ENCODE measurements around the gene ZBTB24. TPM values are rescaled to one million over a fixed set of nuclear protein-coding genes. Genes with fewer than 3 reads are reported as not detected.
"Not testable (repeated sequence)": the region's sequence is repeated elsewhere in the genome, so short reads cannot be mapped to it uniquely, and the experiment has no call there.

ZBTB24 gene
- total RNA-seq, 1 experiment from 2014 or later = 27.3 TPM

DNA sequence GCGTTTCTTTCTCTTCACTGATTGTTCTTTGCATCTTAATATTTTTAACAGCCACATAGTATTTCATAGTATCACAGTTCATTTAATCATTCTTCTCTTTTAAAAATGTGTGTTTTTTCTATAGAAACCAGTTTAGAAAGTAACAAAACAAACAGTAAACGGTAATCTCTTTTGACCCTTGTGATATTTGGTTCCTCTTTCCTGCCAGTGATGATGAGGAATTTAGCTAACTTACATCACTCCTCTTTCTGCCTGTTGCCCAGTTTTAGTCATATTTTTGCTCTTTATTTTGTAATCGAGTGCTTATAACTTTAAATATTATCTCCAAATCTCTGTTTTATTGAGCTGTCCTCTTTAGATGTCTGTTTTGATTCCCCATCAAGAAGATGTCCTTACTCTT is 38.1 kb upstream of the ZBTB24 start:
- H3K27me3 ChIP-seq (ENCODE audit: insufficient read depth, low read length) = no peaks in the 10 kb centered on the region
- no peak overlapping the region for H2BK12ac ChIP-seq (ENCODE audit: insufficient read length, low read depth, low read length)
- Mint-ChIP-seq H3K4me3 (no peak overlapping the region), H3K27me3 (ENCODE audit: low read depth) (no peaks in the 10 kb centered on the region), H3K9me3 (peaks cover 20 to 24% of the 10 kb centered on the region in 2 experiments), H3K27ac (no peak overlapping the region; a peak in 1 of 7 replicates), H3K36me3 (ENCODE audit: insufficient read depth in 1 of 3, low read depth in 3 of 3) (peaks cover 10 to 34% (median 11%) of the 10 kb centered on the region in 3 experiments), H3K4me1 (peaks cover 3 to 9% of the 10 kb centered on the region in 2 experiments; a peak in 1 of 4 replicates)
- no peak overlapping the region for H2AK5ac ChIP-seq (ENCODE audit: insufficient read length, low read length)
- H2BK5ac ChIP-seq (ENCODE audit: insufficient read length, low read length) = no peak overlapping the region
- H4K91ac ChIP-seq (ENCODE audit: insufficient read length, low read depth, low read length) = no peak overlapping the region
- H3K56ac ChIP-seq (ENCODE audit: insufficient read length, low read depth, low read length) = no peak overlapping the region
- H4K8ac ChIP-seq (replicated peaks; ENCODE audit: insufficient read length, low read depth, low read length) = no peak overlapping the region
- no peak overlapping the region for H3K4ac ChIP-seq (ENCODE audit: low read depth, low read length)
- no peak overlapping the region for H2BK15ac ChIP-seq (ENCODE audit: low read depth, low read length)
- no peaks in the 10 kb centered on the region for H4K20me1 ChIP-seq (ENCODE audit: control insufficient read depth, insufficient read depth, insufficient read length)
- H3K4me1 ChIP-seq (ENCODE audit: insufficient read depth, low read length) = no peaks in the 10 kb centered on the region
- H3K23ac ChIP-seq (ENCODE audit: insufficient read length, low read depth, low read length) = no peak overlapping the region
- TF ChIP-seq CTCF (conservative IDR thresholded peaks at IDR 0.05) = no peak
- H2BK120ac ChIP-seq (ENCODE audit: low read depth, low read length, poor library complexity, severe bottlenecking) = no peak overlapping the region
- no peak overlapping the region for H3K18ac ChIP-seq (ENCODE audit: insufficient read length, low read depth, low read length)
- WGBS (ENCODE audit: extremely low coverage, insufficient read length, low lambda C conversion rate) = no CpG with 5 or more reads among the region's 3 CpGs
- H3T11ph ChIP-seq (ENCODE audit: low read length) = no peak overlapping the region
- no peak overlapping the region for H2BK20ac ChIP-seq (ENCODE audit: low read depth, low read length, poor library complexity, severe bottlenecking)
- no peak overlapping the region for H3K9ac ChIP-seq (ENCODE audit: extremely low read depth, insufficient read length, low read length)
- no peaks in the 10 kb centered on the region for H3K23me2 ChIP-seq (ENCODE audit: insufficient read length, low read depth, low read length, poor library complexity, severe bottlenecking)
- no peak overlapping the region for H3K14ac ChIP-seq (ENCODE audit: insufficient read depth, low read length)
- no peaks in the 10 kb centered on the region for H3K9me3 ChIP-seq (ENCODE audit: control insufficient read depth, low read depth, low read length)
- no peaks in the 10 kb centered on the region for H3K79me2 ChIP-seq (ENCODE audit: insufficient read depth, low read length)
- no peak overlapping the region for H4K5ac ChIP-seq (ENCODE audit: insufficient read length, low read depth, low read length)
- no peak overlapping the region for H3K4me2 ChIP-seq (ENCODE audit: insufficient read depth, insufficient read length, low read length)
- no peak for DNase-seq
- H2AFZ ChIP-seq (ENCODE audit: low read length) = no peak overlapping the region
- no peaks in the 10 kb centered on the region for H3K79me1 ChIP-seq (ENCODE audit: insufficient read depth, low read depth, low read length, poor library complexity, severe bottlenecking)
- no peak overlapping the region for H3K27ac ChIP-seq (ENCODE audit: insufficient read length, low read depth, low read length)

DNA sequence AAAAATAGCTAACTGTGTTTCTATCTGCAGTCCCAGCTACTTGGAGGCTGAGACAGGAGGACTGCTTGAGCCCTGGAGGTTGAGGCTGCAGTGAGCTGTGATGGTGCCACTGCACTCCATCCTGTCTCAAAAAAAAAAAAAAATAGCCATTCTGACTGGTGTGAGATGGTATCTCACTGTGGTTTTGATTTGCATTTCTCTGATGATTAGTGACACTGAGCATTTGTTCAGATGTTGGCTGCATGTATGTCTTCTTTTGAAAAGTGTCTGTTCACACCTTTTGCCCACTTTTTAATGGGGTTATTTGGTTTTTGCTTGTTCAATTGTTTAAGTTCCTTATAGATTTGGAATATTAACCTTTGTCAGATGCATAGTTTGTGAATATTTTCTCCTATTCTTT is 36.6 kb upstream of the ZBTB24 start:
- H4K8ac ChIP-seq (replicated peaks; ENCODE audit: insufficient read length, low read depth, low read length); H3K18ac ChIP-seq (ENCODE audit: insufficient read length, low read depth, low read length); H3K56ac ChIP-seq (ENCODE audit: insufficient read length, low read depth, low read length); H2BK5ac ChIP-seq (ENCODE audit: insufficient read length, low read length); H4K20me1 ChIP-seq (ENCODE audit: control insufficient read depth, insufficient read depth, insufficient read length); H3K27ac Mint-ChIP-seq; H3K4me1 ChIP-seq (ENCODE audit: insufficient read depth, low read length); H3K79me2 ChIP-seq (ENCODE audit: insufficient read depth, low read length); H3K79me1 ChIP-seq (ENCODE audit: insufficient read depth, low read depth, low read length, poor library complexity, severe bottlenecking); H3T11ph ChIP-seq (ENCODE audit: low read length); H3K27me3 Mint-ChIP-seq (ENCODE audit: low read depth); H2BK20ac ChIP-seq (ENCODE audit: low read depth, low read length, poor library complexity, severe bottlenecking); H4K91ac ChIP-seq (ENCODE audit: insufficient read length, low read depth, low read length); H4K5ac ChIP-seq (ENCODE audit: insufficient read length, low read depth, low read length); H3K23ac ChIP-seq (ENCODE audit: insufficient read length, low read depth, low read length); H3K4me2 ChIP-seq (ENCODE audit: insufficient read depth, insufficient read length, low read length); H2BK15ac ChIP-seq (ENCODE audit: low read depth, low read length); DNase-seq; H2BK120ac ChIP-seq (ENCODE audit: low read depth, low read length, poor library complexity, severe bottlenecking); H3K4ac ChIP-seq (ENCODE audit: low read depth, low read length); H3K14ac ChIP-seq (ENCODE audit: insufficient read depth, low read length); H2BK12ac ChIP-seq (ENCODE audit: insufficient read length, low read depth, low read length); H2AK5ac ChIP-seq (ENCODE audit: insufficient read length, low read length); H3K27ac ChIP-seq (ENCODE audit: insufficient read length, low read depth, low read length); H3K23me2 ChIP-seq (ENCODE audit: insufficient read length, low read depth, low read length, poor library complexity, severe bottlenecking); H3K4me3 Mint-ChIP-seq; H3K27me3 ChIP-seq (ENCODE audit: insufficient read depth, low read length); H3K9ac ChIP-seq (ENCODE audit: extremely low read depth, insufficient read length, low read length); H3K9me3 ChIP-seq (ENCODE audit: control insufficient read depth, low read depth, low read length); H2AFZ ChIP-seq (ENCODE audit: low read length): not testable (repeated sequence)
- H3K36me3 Mint-ChIP-seq (ENCODE audit: insufficient read depth in 1 of 3, low read depth in 3 of 3) = peaks cover 10 to 33% (median 15%) of the 10 kb centered on the region in 3 experiments
- H3K9me3 Mint-ChIP-seq = peaks cover 14 to 20% of the 10 kb centered on the region in 2 experiments
- peaks cover 12 to 18% of the 10 kb centered on the region in 2 experiments for H3K4me1 Mint-ChIP-seq

All from H9 (cell line).